Esophagus (tissue), 2 donors: ENCODE measurements around the gene PDZD7. TPM values are rescaled to one million over a fixed set of nuclear protein-coding genes. Genes with fewer than 3 reads are reported as not detected.
A peak's percentile ranks its signal among the peaks of the same experiment; 100 is the strongest.

Source experiments
- H3K27ac ChIP-seq, 2 donors: one replicate each; pipeline ENCODE4 v1.5.1; 2013; ENCODE audit warnings: low read depth in 2 of 2, mild to moderate bottlenecking in 2 of 2, inconsistent platforms in 1 of 2, low read length in 1 of 2, moderate library complexity in 1 of 2
- H3K27me3 ChIP-seq, 2 donors: one replicate each; pipeline ENCODE4 v1.6.1; 2013; ENCODE audit warnings: low read length in 2 of 2, control low read depth in 1 of 2, mild to moderate bottlenecking in 1 of 2; ENCODE audit not compliant: insufficient read depth in 2 of 2, control insufficient read depth in 1 of 2
- H3K36me3 ChIP-seq, 2 donors: one replicate each; pipeline ENCODE4 v1.6.1; 2013; ENCODE audit warnings: low read length in 1 of 2; ENCODE audit not compliant: control insufficient read depth in 2 of 2, insufficient read depth in 2 of 2
- H3K4me1 ChIP-seq, 2 donors: one replicate each; pipeline ENCODE4 v1.6.1; 2013; ENCODE audit warnings: low read length in 1 of 2; ENCODE audit not compliant: control insufficient read depth in 2 of 2, insufficient read depth in 2 of 2
- H3K4me3 ChIP-seq, 2 donors: one replicate each; pipeline ENCODE4 v1.5.1; 2013; ENCODE audit warnings: low read length in 2 of 2, mild to moderate bottlenecking in 2 of 2, low read depth in 1 of 2, moderate library complexity in 1 of 2
- H3K9me3 ChIP-seq, 2 donors: one replicate each; pipeline ENCODE4 v1.6.1; 2013; ENCODE audit warnings: mild to moderate bottlenecking in 2 of 2, low read depth in 1 of 2, low read length in 1 of 2, moderate library complexity in 1 of 2; ENCODE audit not compliant: control insufficient read depth in 2 of 2, insufficient read depth in 1 of 2
- WGBS, 2 donors: extraction: QIAGEN DNeasy Blood & Tissue Kit; methylation state at CpG; one replicate each; pipeline ENCODE4 v1.1.7; 2013; 5-methylcytosine and 5-hydroxymethylcytosine counted together
- polyA plus RNA-seq, 2 donors: library from polyadenylated mRNA; stranded (reverse); fragments of 200-250 nt; gene quantifications; one replicate each; pipeline ENCODE4 v1.2.3, GENCODE V29; 2013
- donor health status: healthy with polysubstance abuse.
- donor health status: Bipolar disorder and iron deficiency.

PDZD7 gene
- polyA plus RNA-seq, 2 donors, result 0.11 to 0.14 TPM

GRCh38 chr10:100989088-100989487 lies 41.8 kb downstream of the PDZD7 start:
- Histone ChIP-seq H3K4me3 (no peak overlapping the region), H3K4me1 (peaks cover 12 to 18% of the 10 kb centered on the region in 2 donors), H3K27ac (no peak overlapping the region), H3K27me3 (no peaks in the 10 kb centered on the region), H3K9me3 (no peaks in the 10 kb centered on the region), H3K36me3 (peaks cover 13 to 22% of the 10 kb centered on the region in 2 donors)
- 86 to 88% methylated on average over 21 of the region's 21 CpGs for WGBS, 2 donors

- Histone ChIP-seq H3K4me1 (peaks cover 12 to 18% of the 10 kb centered on the region in 2 donors), H3K27me3 (no peaks in the 10 kb centered on the region), H3K9me3 (no peaks in the 10 kb centered on the region), H3K36me3 (peaks cover 15 to 26% of the 10 kb centered on the region in 2 donors), H3K27ac (no peak overlapping the region), H3K4me3 (peak overlapping the region; percentile 82 to 97)
- 55 to 62% methylated on average over 10 of the region's 10 CpGs for WGBS, 2 donors
Measured at GRCh38 chr10:100988166-100988565, 42.8 kb downstream of the PDZD7 start.

- Histone ChIP-seq H3K27me3 (no peaks in the 10 kb centered on the region), H3K9me3 (no peaks in the 10 kb centered on the region), H3K4me1 (peaks cover 12 to 18% of the 10 kb centered on the region in 2 donors), H3K4me3 (peak overlapping the region; percentile 82 to 97), H3K36me3 (peaks cover 14 to 26% of the 10 kb centered on the region in 2 donors), H3K27ac (peak overlapping the region; percentile 81 to 90)
- 1 to 2% methylated on average over 15 of the region's 15 CpGs for WGBS, 2 donors
Measured at GRCh38 chr10:100987685-100988049, 43.3 kb downstream of the PDZD7 start.

GRCh38 chr10:100986952-100987684 lies 43.8 kb downstream of the PDZD7 start, which contains the start of the genes MRPL43 and TWNK:
TSS of gene MRPL43 (minus strand) at chr10:100987497. CDS start at chr10:100987443, 54 bp downstream.
TSS of gene TWNK (plus strand) at chr10:100987543. CDS start at chr10:100988211, 668 bp downstream.
- H3K27ac ChIP-seq, result peak within 1 kb of the TSS; percentile 81 to 90
- WGBS, 2 donors, result 0 to 1% methylated on average over 66 to 75 of the region's 75 CpGs
- no peaks in the 10 kb centered on the region for H3K9me3 ChIP-seq
- peaks cover 12 to 18% of the 10 kb centered on the region in 2 donors for H3K4me1 ChIP-seq
- no peaks in the 10 kb centered on the region for H3K27me3 ChIP-seq
- H3K36me3 ChIP-seq, result peaks cover 14 to 26% of the 10 kb centered on the region in 2 donors
- peak within 1 kb of the TSS; percentile 82 to 97 for H3K4me3 ChIP-seq

- H3K4me1 ChIP-seq, result peaks cover 12 to 18% of the 10 kb centered on the region in 2 donors
- peak overlapping the region; percentile 82 to 97 for H3K4me3 ChIP-seq
- no peak overlapping the region for H3K27ac ChIP-seq
- no peaks in the 10 kb centered on the region for H3K9me3 ChIP-seq
- peaks cover 15 to 26% of the 10 kb centered on the region in 2 donors for H3K36me3 ChIP-seq
- no peaks in the 10 kb centered on the region for H3K27me3 ChIP-seq
- 13 to 16% methylated on average over 17 of the region's 17 CpGs for WGBS, 2 donors
Measured at GRCh38 chr10:100986623-100986951, 44.3 kb downstream of the PDZD7 start.

GRCh38 chr10:100985336-100985735 lies 45.6 kb downstream of the PDZD7 start:
- 62 to 68% methylated on average over 5 of the region's 5 CpGs for WGBS, 2 donors
- peaks cover 11 to 20% of the 10 kb centered on the region in 2 donors for H3K36me3 ChIP-seq
- no peaks in the 10 kb centered on the region for H3K27me3 ChIP-seq
- no peaks in the 10 kb centered on the region for H3K9me3 ChIP-seq
- peaks cover 12 to 18% of the 10 kb centered on the region in 2 donors for H3K4me1 ChIP-seq
- H3K27ac ChIP-seq, result no peak overlapping the region
- H3K4me3 ChIP-seq, result no peak overlapping the region

GRCh38 chr10:100984672-100985177 lies 46.2 kb downstream of the PDZD7 start:
- peaks cover 12 to 18% of the 10 kb centered on the region in 2 donors for H3K4me1 ChIP-seq
- 79 to 82% methylated on average over 2 of the region's 2 CpGs for WGBS, 2 donors
- H3K27me3 ChIP-seq, result no peaks in the 10 kb centered on the region
- H3K27ac ChIP-seq, result no peak overlapping the region
- H3K4me3 ChIP-seq, result no peak overlapping the region
- peaks cover 11 to 22% of the 10 kb centered on the region in 2 donors for H3K36me3 ChIP-seq
- no peaks in the 10 kb centered on the region for H3K9me3 ChIP-seq

GRCh38 chr10:100983868-100984671 lies 46.9 kb downstream of the PDZD7 start:
- Histone ChIP-seq H3K9me3 (no peaks in the 10 kb centered on the region), H3K4me3 (no peak overlapping the region), H3K27me3 (no peaks in the 10 kb centered on the region), H3K4me1 (peaks cover 11 to 12% of the 10 kb centered on the region in 2 donors), H3K27ac (no peak overlapping the region), H3K36me3 (peaks cover 11 to 16% of the 10 kb centered on the region in 2 donors)
- WGBS, 2 donors, result 82 to 85% methylated on average over 13 of the region's 13 CpGs

- peaks cover 7 to 8% of the 10 kb centered on the region in 2 donors for H3K4me1 ChIP-seq
- no peak overlapping the region for H3K4me3 ChIP-seq
- no peak overlapping the region for H3K27ac ChIP-seq
- H3K36me3 ChIP-seq, result peaks cover 11 to 18% of the 10 kb centered on the region in 2 donors
- 88 to 91% methylated on average over 24 of the region's 24 CpGs for WGBS, 2 donors
- H3K9me3 ChIP-seq, result no peaks in the 10 kb centered on the region
- H3K27me3 ChIP-seq, result no peaks in the 10 kb centered on the region
Measured at GRCh38 chr10:100982916-100983830, 47.8 kb downstream of the PDZD7 start.
